ENCODE results near the gene DNM2. TPM values are rescaled to one million over a fixed set of nuclear protein-coding genes. Genes with fewer than 3 reads are reported as not detected.

The DNM2 gene
- total and polyA plus RNA-seq, 2 experiments from 2014 or later, result 47.2 to 60.5 TPM

- Histone ChIP-seq H3K79me2 (ENCODE audit: insufficient read depth) (peaks cover 100% of the 10 kb centered on the region), H3K4me3 (no peak overlapping the region)
- in situ Hi-C loops (cut with MboI), result no loop called here
These were observed 29.4 kb downstream of the DNM2 start for GRCh38 chr19:10747271-10747670.

GRCh38 chr19:10747674-10748073, 29.8 kb downstream of the DNM2 start:
- Histone ChIP-seq H2AFZ (no peak overlapping the region), H4K20me1 (ENCODE audit: insufficient read depth) (peaks cover 7% of the 10 kb centered on the region), H3K4me1 (ENCODE audit: insufficient read depth) (peaks cover 6% of the 10 kb centered on the region), H3K4me3 (no peak overlapping the region), H3K9me2 (ENCODE audit: insufficient read depth) (no peaks in the 10 kb centered on the region), H3K79me2 (ENCODE audit: insufficient read depth) (peaks cover 100% of the 10 kb centered on the region), H3K4me2 (ENCODE audit: unreplicated experiment) (no peak overlapping the region), H3K9ac (no peak overlapping the region), H3K27me3 (replicated peaks; ENCODE audit: insufficient read depth) (no peaks in the 10 kb centered on the region), H3K36me3 (ENCODE audit: low read depth) (no peaks in the 10 kb centered on the region), H3K27ac (no peak overlapping the region), H3F3A (ENCODE audit: insufficient read depth) (no peaks in the 10 kb centered on the region), H3K9me3 (ENCODE audit: low read depth) (no peaks in the 10 kb centered on the region)
- DNase-seq, result no peak
- TF ChIP-seq EZH2phosphoT487 (IDR thresholded peaks at IDR 0.05; ENCODE audit: insufficient read depth, low read depth) (no peak), EZH2 (IDR thresholded peaks at IDR 0.05; ENCODE audit: insufficient read depth, poor library complexity, severe bottlenecking) (no peak)
- WGBS, 2 experiments (ENCODE audit: low coverage in 1 of 2, low lambda C conversion rate in 2 of 2, missing lambda C conversion rate in 2 of 2), result 96 to 97% methylated on average over 8 of the region's 8 CpGs
- in situ Hi-C loops (cut with MboI), result no loop called here

More at GRCh38 chr19:10747271-10747670, 29.4 kb downstream of the DNM2 start:
- Histone ChIP-seq H3K27me3 (replicated peaks; ENCODE audit: insufficient read depth) (no peaks in the 10 kb centered on the region), H3K36me3 (ENCODE audit: low read depth) (no peaks in the 10 kb centered on the region), H3K27ac (no peak overlapping the region), H3K4me2 (ENCODE audit: unreplicated experiment) (no peak overlapping the region), H3F3A (ENCODE audit: insufficient read depth) (no peaks in the 10 kb centered on the region), H3K9ac (no peak overlapping the region), H3K4me1 (ENCODE audit: insufficient read depth) (peaks cover 6% of the 10 kb centered on the region), H4K20me1 (ENCODE audit: insufficient read depth) (peaks cover 7% of the 10 kb centered on the region), H2AFZ (no peak overlapping the region), H3K9me3 (ENCODE audit: low read depth) (no peaks in the 10 kb centered on the region), H3K9me2 (ENCODE audit: insufficient read depth) (no peaks in the 10 kb centered on the region)
- no peak for DNase-seq
- 48 to 52% methylated on average over 6 of the region's 6 CpGs for WGBS, 2 experiments (ENCODE audit: low coverage in 1 of 2, low lambda C conversion rate in 2 of 2, missing lambda C conversion rate in 2 of 2)
- TF ChIP-seq EZH2 (IDR thresholded peaks at IDR 0.05; ENCODE audit: insufficient read depth, poor library complexity, severe bottlenecking) (no peak), EZH2phosphoT487 (IDR thresholded peaks at IDR 0.05; ENCODE audit: insufficient read depth, low read depth) (no peak)

GRCh38 chr19:10748195-10748926, 30.5 kb downstream of the DNM2 start:
- Histone ChIP-seq H3K9ac (no peak overlapping the region), H3K9me2 (ENCODE audit: insufficient read depth) (no peaks in the 10 kb centered on the region), H4K20me1 (ENCODE audit: insufficient read depth) (peaks cover 7% of the 10 kb centered on the region), H3K79me2 (ENCODE audit: insufficient read depth) (peaks cover 98% of the 10 kb centered on the region), H3K9me3 (ENCODE audit: low read depth) (no peaks in the 10 kb centered on the region), H3K27me3 (replicated peaks; ENCODE audit: insufficient read depth) (no peaks in the 10 kb centered on the region), H2AFZ (no peak overlapping the region), H3K4me1 (ENCODE audit: insufficient read depth) (peaks cover 6% of the 10 kb centered on the region), H3K27ac (no peak overlapping the region), H3K4me2 (ENCODE audit: unreplicated experiment) (no peak overlapping the region), H3F3A (ENCODE audit: insufficient read depth) (no peaks in the 10 kb centered on the region), H3K36me3 (ENCODE audit: low read depth) (no peaks in the 10 kb centered on the region), H3K4me3 (no peak overlapping the region)
- no peak for DNase-seq
- TF ChIP-seq EZH2 (IDR thresholded peaks at IDR 0.05; ENCODE audit: insufficient read depth, poor library complexity, severe bottlenecking) (no peak), EZH2phosphoT487 (IDR thresholded peaks at IDR 0.05; ENCODE audit: insufficient read depth, low read depth) (no peak)
- 94 to 96% methylated on average over 17 to 19 of the region's 20 CpGs for WGBS, 2 experiments (ENCODE audit: low coverage in 1 of 2, low lambda C conversion rate in 2 of 2, missing lambda C conversion rate in 2 of 2)
- in situ Hi-C loops (cut with MboI), result no loop called here

GRCh38 chr19:10748927-10749434, 31.1 kb downstream of the DNM2 start:
- no peaks in the 10 kb centered on the region for H3K27me3 ChIP-seq (replicated peaks; ENCODE audit: insufficient read depth)
- in situ Hi-C loops (cut with MboI), result no loop called here
- no peak overlapping the region for H3K4me3 ChIP-seq
- no peak overlapping the region for H2AFZ ChIP-seq
- peaks cover 6% of the 10 kb centered on the region for H3K4me1 ChIP-seq (ENCODE audit: insufficient read depth)
- peaks cover 7% of the 10 kb centered on the region for H4K20me1 ChIP-seq (ENCODE audit: insufficient read depth)
- DNase-seq, result peak; percentile 26
- H3K9me2 ChIP-seq (ENCODE audit: insufficient read depth), result no peaks in the 10 kb centered on the region
- H3K9me3 ChIP-seq (ENCODE audit: low read depth), result no peaks in the 10 kb centered on the region
- peaks cover 98% of the 10 kb centered on the region for H3K79me2 ChIP-seq (ENCODE audit: insufficient read depth)
- TF ChIP-seq EZH2phosphoT487 (IDR thresholded peaks at IDR 0.05; ENCODE audit: insufficient read depth, low read depth) (no peak), EZH2 (IDR thresholded peaks at IDR 0.05; ENCODE audit: insufficient read depth, poor library complexity, severe bottlenecking) (no peak)
- no peak overlapping the region for H3K4me2 ChIP-seq (ENCODE audit: unreplicated experiment)
- H3K27ac ChIP-seq, result no peak overlapping the region
- H3F3A ChIP-seq (ENCODE audit: insufficient read depth), result no peaks in the 10 kb centered on the region
- 78 to 82% methylated on average over 9 to 10 of the region's 10 CpGs for WGBS, 2 experiments (ENCODE audit: low coverage in 1 of 2, low lambda C conversion rate in 2 of 2, missing lambda C conversion rate in 2 of 2)
- no peak overlapping the region for H3K9ac ChIP-seq
- no peaks in the 10 kb centered on the region for H3K36me3 ChIP-seq (ENCODE audit: low read depth)
